Stomach (tissue), 9 donors: ENCODE results near the gene AGBL4. TPM values are rescaled to one million over a fixed set of nuclear protein-coding genes. Genes with fewer than 3 reads are reported as not detected.

ENCODE experiments used
- DNase-seq, 2 donors: peaks; one replicate each; pipeline versions ENCODE4 v3.0.0 to v3.0.0-alpha.2; 2013 to 2019
- H3K27ac ChIP-seq, 5 donors: fragments of 200-600 bp in 4 of 5; sonication (generic) in 4 of 5; one replicate each; pipeline ENCODE4 v1.5.1; 2013 to 2019; ENCODE audit warnings: mild to moderate bottlenecking in 1 of 5, moderate library complexity in 1 of 5
- H3K27me3 ChIP-seq, 3 donors: fragments of 200-600 bp; sonication (generic); one replicate each; pipeline ENCODE4 v1.5.1; 2017 to 2019; ENCODE audit warnings: mixed run types in 1 of 3
- H3K36me3 ChIP-seq, 4 donors: fragments of 200-600 bp; sonication (generic); 1 replicate in 3 of 4; 2 replicates in 1 of 4; pipeline ENCODE4 v1.5.1; 2016 to 2019
- H3K4me1 ChIP-seq, 4 donors: fragments of 200-600 bp; sonication (generic); one replicate each; pipeline ENCODE4 v1.5.1; 2016 to 2019
- H3K4me3 ChIP-seq, 4 donors: fragments of 200-600 bp; sonication (generic) in 3 of 4; one replicate each; pipeline ENCODE4 v1.5.1; 2016 to 2019; ENCODE audit warnings: mild to moderate bottlenecking in 1 of 4
- H3K9me3 ChIP-seq, 4 donors: fragments of 200-600 bp; sonication (generic); one replicate each; pipeline ENCODE4 v1.5.1; 2016 to 2019
- EP300 ChIP-seq: sonication (generic); formaldehyde crosslinking; IDR thresholded peaks from one replicate; pipeline ENCODE4 v1.6.1; 2017; ENCODE audit warnings: antibody characterized with exemption
- POLR2A ChIP-seq, 4 donors: fragments of 450-650 bp; IDR thresholded peaks; one replicate each; pipeline ENCODE4 v1.6.1; 2016; ENCODE audit warnings: antibody characterized with exemption in 4 of 4, control low read depth in 2 of 4, mild to moderate bottlenecking in 1 of 4, moderate library complexity in 1 of 4
- POLR2AphosphoS5 ChIP-seq, 3 donors: sonication (generic); formaldehyde crosslinking; IDR thresholded peaks; one replicate each; pipeline ENCODE4 v1.6.1; 2016; ENCODE audit warnings: antibody characterized with exemption in 3 of 3
- WGBS, 5 donors: extraction: QIAGEN DNeasy Blood & Tissue Kit in 3 of 5; methylation state at CpG; one replicate each; pipeline versions ENCODE4 v1.1.5 to v1.1.7; 2013 to 2018; 5-methylcytosine and 5-hydroxymethylcytosine counted together
- intact Hi-C: fragments of 100-400 bp; cut with DNase I; formaldehyde crosslinking; loops from one replicate; pipeline ENCODE4 v1.15.1; 2023; ENCODE audit warnings: low total_unique reads
- polyA plus RNA-seq, 3 donors: library from polyadenylated mRNA; stranded (reverse); fragments of 200-250 nt; gene quantifications; one replicate each; pipeline ENCODE4 v1.2.3, GENCODE V29; 2013
- total RNA-seq, 5 donors: library from RNA; depleted of rRNA; stranded (reverse); fragments of >200 nt; gene quantifications; one replicate each; pipeline versions ENCODE4 v1.1.0 to v1.2.3, GENCODE V29; 2014 to 2016
- TF ChIP-seq, protein P1 (sequence below), 7 experiments: fragments of 450-650 bp in 4 of 7; fragments of 200-600 bp in 3 of 7; sonication (generic) in 3 of 7; IDR thresholded peaks; one replicate each; pipeline ENCODE4 v1.5.1; 2016 to 2019; ENCODE audit warnings: antibody characterized with exemption in 7 of 7, control low read depth in 2 of 7, mild to moderate bottlenecking in 1 of 7
- donor health status: healthy with polysubstance abuse.
- donor health status: Bipolar disorder and iron deficiency.
- donor health status: healthy.

The AGBL4 gene
- total and polyA plus RNA-seq, 8 donors, result 0.92 TPM; not detected in 7

DNA sequence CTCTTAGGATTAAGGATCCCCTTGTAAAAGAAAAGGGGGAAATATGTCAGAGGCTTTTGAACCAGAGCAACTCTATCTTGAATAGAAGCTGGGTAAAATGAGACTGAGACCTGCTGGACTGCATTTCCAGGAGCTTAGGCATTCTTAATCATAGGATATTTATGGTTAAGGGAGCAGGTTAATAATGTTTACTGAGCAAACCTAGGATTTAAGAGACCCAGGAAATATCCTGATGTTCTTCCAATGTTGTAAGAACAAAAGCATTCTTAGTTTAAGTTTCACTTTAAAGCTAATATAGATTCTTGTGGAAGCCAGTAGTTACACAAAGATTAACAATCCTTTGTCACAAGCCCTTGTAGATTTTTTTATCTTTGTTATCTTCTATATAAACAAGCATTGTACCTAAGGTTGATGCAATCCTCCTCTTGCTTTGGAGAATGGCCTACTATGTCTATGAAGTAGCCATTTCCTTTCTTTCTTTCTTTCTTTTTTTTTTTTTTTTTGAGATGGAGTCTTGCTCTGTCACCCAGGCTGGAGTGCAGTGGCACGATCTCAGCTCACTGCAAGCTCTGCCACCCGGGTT, 676.9 kb downstream of the AGBL4 start:
- no peaks in the 10 kb centered on the region for H3K4me1 ChIP-seq
- H3K4me3 ChIP-seq, result no peak overlapping the region
- intact Hi-C loops, result no loop called here
- H3K36me3 ChIP-seq, result no peaks in the 10 kb centered on the region
- peak in 2 of 3 donors; percentile 6 to 29 for TF ChIP-seq POLR2AphosphoS5 (IDR thresholded peaks at IDR 0.05)
- TF ChIP-seq EP300, result no peak
- TF ChIP-seq POLR2A (IDR thresholded peaks at IDR 0.05), result no peak
- DNase-seq, result peak in 1 of 2 donors; percentile 29
- WGBS, 5 donors, result 37 to 60% (median 43%) methylated on average over 2 of the region's 2 CpGs
- peak overlapping the region; percentile 17 to 73 (median 47) for H3K27ac ChIP-seq
- H3K27me3 ChIP-seq, result no peaks in the 10 kb centered on the region
- H3K9me3 ChIP-seq, result no peaks in the 10 kb centered on the region

DNA sequence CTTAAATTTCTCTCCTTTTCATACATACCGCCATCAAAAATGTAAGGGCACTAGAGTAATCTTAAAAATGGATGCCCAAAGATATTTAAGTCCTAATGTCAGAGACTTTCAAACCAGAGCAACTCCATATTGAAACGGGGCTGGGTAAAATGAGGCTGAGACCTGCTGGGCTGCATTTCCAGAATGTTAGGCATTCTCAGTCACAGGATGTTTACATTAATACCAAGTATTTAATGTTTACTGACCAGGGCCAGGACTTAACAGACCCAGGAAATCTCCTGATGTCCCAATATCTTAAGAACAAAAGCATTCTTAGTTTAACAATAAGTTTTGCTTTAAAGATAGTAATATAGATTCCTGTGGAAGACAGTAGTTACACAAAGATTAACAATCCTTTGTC, 683.2 kb downstream of the AGBL4 start:
- no peaks in the 10 kb centered on the region for H3K4me1 ChIP-seq
- H3K36me3 ChIP-seq, result no peaks in the 10 kb centered on the region
- TF ChIP-seq, protein P1, sequence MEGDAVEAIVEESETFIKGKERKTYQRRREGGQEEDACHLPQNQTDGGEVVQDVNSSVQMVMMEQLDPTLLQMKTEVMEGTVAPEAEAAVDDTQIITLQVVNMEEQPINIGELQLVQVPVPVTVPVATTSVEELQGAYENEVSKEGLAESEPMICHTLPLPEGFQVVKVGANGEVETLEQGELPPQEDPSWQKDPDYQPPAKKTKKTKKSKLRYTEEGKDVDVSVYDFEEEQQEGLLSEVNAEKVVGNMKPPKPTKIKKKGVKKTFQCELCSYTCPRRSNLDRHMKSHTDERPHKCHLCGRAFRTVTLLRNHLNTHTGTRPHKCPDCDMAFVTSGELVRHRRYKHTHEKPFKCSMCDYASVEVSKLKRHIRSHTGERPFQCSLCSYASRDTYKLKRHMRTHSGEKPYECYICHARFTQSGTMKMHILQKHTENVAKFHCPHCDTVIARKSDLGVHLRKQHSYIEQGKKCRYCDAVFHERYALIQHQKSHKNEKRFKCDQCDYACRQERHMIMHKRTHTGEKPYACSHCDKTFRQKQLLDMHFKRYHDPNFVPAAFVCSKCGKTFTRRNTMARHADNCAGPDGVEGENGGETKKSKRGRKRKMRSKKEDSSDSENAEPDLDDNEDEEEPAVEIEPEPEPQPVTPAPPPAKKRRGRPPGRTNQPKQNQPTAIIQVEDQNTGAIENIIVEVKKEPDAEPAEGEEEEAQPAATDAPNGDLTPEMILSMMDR (IDR thresholded peaks at IDR 0.05), result no peak
- TF ChIP-seq EP300, result no peak
- no peak for TF ChIP-seq POLR2A (IDR thresholded peaks at IDR 0.05)
- TF ChIP-seq POLR2AphosphoS5 (IDR thresholded peaks at IDR 0.05), result no peak
- WGBS, 5 donors, result 64 to 75% (median 68%) methylated on average over 2 of the region's 2 CpGs
- H3K27me3 ChIP-seq, result no peaks in the 10 kb centered on the region
- no peak overlapping the region for H3K4me3 ChIP-seq
- no peak overlapping the region for H3K27ac ChIP-seq
- intact Hi-C loops, result no loop called here
- H3K9me3 ChIP-seq, result no peaks in the 10 kb centered on the region
- no peak for DNase-seq

DNA sequence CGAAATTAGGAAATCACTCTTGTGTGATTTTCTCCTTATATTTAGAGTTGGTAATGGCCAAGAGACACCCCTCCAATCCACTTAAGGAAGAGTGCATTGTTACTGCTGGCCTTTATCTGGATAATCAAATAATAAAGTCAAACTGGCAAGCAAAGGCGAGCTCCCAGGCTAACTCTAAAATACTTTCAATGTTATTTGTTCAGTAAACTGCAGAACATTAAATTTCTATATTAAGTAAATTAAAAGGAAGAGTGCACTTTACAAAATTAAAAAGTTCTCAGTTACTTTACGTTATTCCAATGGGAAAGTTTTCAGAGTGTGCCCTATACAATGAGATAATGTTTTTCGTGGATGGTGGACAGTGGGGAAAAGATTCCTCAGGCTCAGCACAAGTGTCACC, 684.7 kb downstream of the AGBL4 start:
- no peak overlapping the region for H3K27ac ChIP-seq
- H3K9me3 ChIP-seq, result no peaks in the 10 kb centered on the region
- TF ChIP-seq POLR2A (IDR thresholded peaks at IDR 0.05) (no peak), EP300 (no peak), POLR2AphosphoS5 (IDR thresholded peaks at IDR 0.05) (no peak)
- TF ChIP-seq, protein P1 (IDR thresholded peaks at IDR 0.05), result no peak
- H3K4me3 ChIP-seq, result no peak overlapping the region
- WGBS, 5 donors, result 36 to 57% (median 45%) methylated on average over 4 of the region's 4 CpGs
- H3K4me1 ChIP-seq, result no peaks in the 10 kb centered on the region
- intact Hi-C loops, result no loop called here
- no peaks in the 10 kb centered on the region for H3K27me3 ChIP-seq
- H3K36me3 ChIP-seq, result no peaks in the 10 kb centered on the region
- no peak for DNase-seq

DNA sequence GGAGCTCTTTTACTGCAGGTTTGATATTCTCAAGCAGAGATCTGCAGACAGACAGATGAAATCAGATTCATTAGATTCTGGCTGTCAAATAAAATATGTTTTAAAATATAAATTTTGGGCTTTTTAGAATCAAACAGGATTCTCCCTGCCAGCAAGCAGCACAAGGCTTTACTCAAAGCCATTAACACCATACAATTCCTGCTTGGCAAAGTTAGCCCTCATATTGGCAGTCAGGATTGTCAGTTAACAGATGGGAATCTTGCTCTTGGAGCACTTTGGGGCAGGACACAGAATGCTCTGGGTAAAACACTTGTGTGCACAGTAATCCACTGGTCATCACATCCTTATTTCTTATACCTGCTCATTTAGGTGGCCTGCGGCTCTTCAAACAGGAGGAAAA, 686.5 kb downstream of the AGBL4 start:
- Histone ChIP-seq H3K36me3 (no peaks in the 10 kb centered on the region), H3K4me3 (no peak overlapping the region), H3K27ac (no peak overlapping the region), H3K4me1 (no peaks in the 10 kb centered on the region), H3K9me3 (no peaks in the 10 kb centered on the region), H3K27me3 (no peaks in the 10 kb centered on the region)
- intact Hi-C loops, result no loop called here
- 88 to 94% (median 91%) methylated on average over 1 of the region's 1 CpG for WGBS, 5 donors
- TF ChIP-seq POLR2A (IDR thresholded peaks at IDR 0.05) (no peak), POLR2AphosphoS5 (IDR thresholded peaks at IDR 0.05) (no peak), EP300 (no peak)
- TF ChIP-seq, protein P1 (IDR thresholded peaks at IDR 0.05), result no peak
- no peak for DNase-seq

DNA sequence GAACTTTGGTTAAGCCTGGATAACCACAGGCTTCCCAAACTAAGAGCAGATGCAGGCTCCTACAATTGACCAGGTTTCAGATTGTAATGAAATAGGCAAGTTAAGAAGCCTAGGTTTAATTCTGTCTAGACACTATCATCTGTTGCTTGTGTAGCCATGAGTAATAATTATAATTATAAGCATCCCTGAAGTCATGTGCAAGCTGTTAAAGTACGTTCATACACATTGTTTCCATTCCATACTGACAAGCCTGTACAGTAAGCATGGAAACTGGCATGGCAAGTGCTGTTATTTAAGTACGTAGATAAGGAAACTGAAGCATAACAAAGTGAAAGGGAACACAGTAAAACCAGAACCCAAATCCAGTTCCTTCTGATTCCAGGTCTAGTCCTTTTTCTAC, 689.8 kb downstream of the AGBL4 start:
- peak in 1 of 2 donors; percentile 26 for DNase-seq
- intact Hi-C loops, result no loop called here
- no peaks in the 10 kb centered on the region for H3K27me3 ChIP-seq
- no peak overlapping the region for H3K4me3 ChIP-seq
- no peaks in the 10 kb centered on the region for H3K36me3 ChIP-seq
- H3K9me3 ChIP-seq, result no peaks in the 10 kb centered on the region
- no peak for TF ChIP-seq EP300
- TF ChIP-seq, protein P1 (IDR thresholded peaks at IDR 0.05), result no peak
- peak in 1 of 3 donors; percentile 58 for TF ChIP-seq POLR2AphosphoS5 (IDR thresholded peaks at IDR 0.05)
- no peak for TF ChIP-seq POLR2A (IDR thresholded peaks at IDR 0.05)
- WGBS, 5 donors, result 24 to 53% (median 32%) methylated on average over 2 of the region's 2 CpGs
- no peaks in the 10 kb centered on the region for H3K4me1 ChIP-seq
- no peak overlapping the region for H3K27ac ChIP-seq
